Activated CD4-positive, alpha-beta T cell treated with anti-CD3 and anti-CD28 coated beads, Interleukin-2, amount 50 U/mL, for 4 hours (primary cell): ENCODE measurements around the gene MAP7D1.
"Not testable (repeated sequence)": the region's sequence is repeated elsewhere in the genome, so short reads cannot be mapped to it uniquely, and the experiment has no call there.

Experiments
- DNase-seq, 2 experiments: peaks; one replicate each; pipeline ENCODE4 v3.0.0-alpha.2; 2020

MAP7D1 gene

GRCh38 chr1:36154335-36154734 lies 1.6 kb upstream of the MAP7D1 start:
- DNase-seq: no peak

GRCh38 chr1:36154765-36155407 lies 1.1 kb upstream of the MAP7D1 start:
- no peak for DNase-seq

- DNase-seq: peak; percentile 44 to 53
Measured at GRCh38 chr1:36156329-36157114, 562 bp downstream of the MAP7D1 start.

- no peak for DNase-seq
Measured at GRCh38 chr1:36157115-36157903, 1.3 kb downstream of the MAP7D1 start.

GRCh38 chr1:36157973-36158826 lies 2.2 kb downstream of the MAP7D1 start:
- no peak for DNase-seq

GRCh38 chr1:36158827-36159252 lies 2.9 kb downstream of the MAP7D1 start:
- DNase-seq: not testable (repeated sequence)

GRCh38 chr1:36159614-36160387 lies 3.8 kb downstream of the MAP7D1 start:
- DNase-seq: no peak

GRCh38 chr1:36160388-36160948 lies 4.5 kb downstream of the MAP7D1 start:
- no peak for DNase-seq

GRCh38 chr1:36160949-36161485 lies 5.1 kb downstream of the MAP7D1 start:
- peak in 1 of 2 experiments; percentile 28 for DNase-seq

- DNase-seq: peak; percentile 24 to 28
Measured at GRCh38 chr1:36161641-36162531, 5.9 kb downstream of the MAP7D1 start.

GRCh38 chr1:36162680-36163239 lies 6.8 kb downstream of the MAP7D1 start:
- DNase-seq: no peak

- DNase-seq: no peak
Measured at GRCh38 chr1:36163426-36163825, 7.5 kb downstream of the MAP7D1 start.

- no peak for DNase-seq
Measured at GRCh38 chr1:36164361-36164760, 8.4 kb downstream of the MAP7D1 start.

- no peak for DNase-seq
Measured at GRCh38 chr1:36165145-36165544, 9.2 kb downstream of the MAP7D1 start.

- DNase-seq: no peak
Measured at GRCh38 chr1:36166136-36166535, 10.2 kb downstream of the MAP7D1 start.

- no peak for DNase-seq
Measured at GRCh38 chr1:36166938-36167905, 11.3 kb downstream of the MAP7D1 start.

GRCh38 chr1:36168514-36168913 lies 12.6 kb downstream of the MAP7D1 start:
- no peak for DNase-seq

- DNase-seq: no peak
Measured at GRCh38 chr1:36170643-36171412, 14.9 kb downstream of the MAP7D1 start.
